ENCODE data around the gene RIMBP2. TPM values are rescaled to one million over a fixed set of nuclear protein-coding genes. Genes with fewer than 3 reads are reported as not detected.

The RIMBP2 gene
- total and polyA plus RNA-seq, 2 experiments from 2014 or later, result 0.31 to 0.37 TPM

GRCh38 chr12:130609966-130610365 lies 106.1 kb downstream of the RIMBP2 start:
- no peak overlapping the region for H3K4me2 ChIP-seq
- no peaks in the 10 kb centered on the region for H3K27me3 ChIP-seq (ENCODE audit: insufficient read depth)
- no peak for DNase-seq (ENCODE audit: low spot score)
- peaks cover 3% of the 10 kb centered on the region for H3K27me3 Mint-ChIP-seq (ENCODE audit: insufficient read depth, low read depth, poor library complexity)
- H2AFZ ChIP-seq, result no peak overlapping the region
- no peak overlapping the region for H3K4me3 Mint-ChIP-seq
- H3K4me1 ChIP-seq (ENCODE audit: insufficient read depth), result no peaks in the 10 kb centered on the region
- TF ChIP-seq ZNF331 (CRISPR knock-in tag; IDR thresholded peaks at IDR 0.05; ENCODE audit: low read depth) (no peak), JUNB (IDR thresholded peaks at IDR 0.05; ENCODE audit: unreplicated experiment) (no peak), STAT1 (IDR thresholded peaks at IDR 0.05; ENCODE audit: unreplicated experiment) (no peak), CREB1 (CRISPR knock-in tag; IDR thresholded peaks at IDR 0.05; ENCODE audit: low read depth) (no peak), CTCF (conservative IDR thresholded peaks at IDR 0.05; ENCODE audit: low read depth in 2 of 2) (no peak), EZH2 (IDR thresholded peaks at IDR 0.05; ENCODE audit: low read depth, unreplicated experiment) (no peak), ETS1 (IDR thresholded peaks at IDR 0.05) (no peak), ZNF462 (CRISPR knock-in tag; IDR thresholded peaks at IDR 0.05) (no peak), EZH2phosphoT487 (IDR thresholded peaks at IDR 0.05; ENCODE audit: unreplicated experiment) (no peak), ZNF114 (CRISPR knock-in tag; IDR thresholded peaks at IDR 0.05) (no peak), REST (IDR thresholded peaks at IDR 0.05; ENCODE audit: unreplicated experiment) (no peak), NANOG (IDR thresholded peaks at IDR 0.05; ENCODE audit: borderline replicate concordance) (no peak), POLR2AphosphoS5 (IDR thresholded peaks at IDR 0.05; ENCODE audit: low read depth) (no peak)
- no peak overlapping the region for H3K4me3 ChIP-seq
- no peaks in the 10 kb centered on the region for H3K79me2 ChIP-seq (replicated peaks; ENCODE audit: insufficient read depth)
- no peaks in the 10 kb centered on the region for H3F3A ChIP-seq (replicated peaks; ENCODE audit: low read depth)
- H3K36me3 Mint-ChIP-seq (ENCODE audit: low read depth), result peaks cover 15% of the 10 kb centered on the region
- H3K4me1 Mint-ChIP-seq, result no peaks in the 10 kb centered on the region
- peaks cover 91% of the 10 kb centered on the region for H3K9me3 Mint-ChIP-seq
- no peak for ATAC-seq
- no peaks in the 10 kb centered on the region for H3K36me3 ChIP-seq (ENCODE audit: insufficient read depth)
- no peaks in the 10 kb centered on the region for H3K9me2 ChIP-seq (ENCODE audit: insufficient read depth)
- no peak overlapping the region for H3K27ac ChIP-seq (ENCODE audit: low read depth)
- H4K20me1 ChIP-seq (replicated peaks; ENCODE audit: insufficient read depth), result no peaks in the 10 kb centered on the region
- H3K27ac Mint-ChIP-seq, result no peak overlapping the region
